K562 (cell line): Measurements from ENCODE around the gene LEMD3. TPM values are rescaled to one million over a fixed set of nuclear protein-coding genes. Genes with fewer than 3 reads are reported as not detected.
A peak's percentile ranks its signal among the peaks of the same experiment; 100 is the strongest.

Source experiments
- ARHGAP35 ChIP-seq: fragments of 450-650 bp; IDR thresholded peaks from 2 replicates; pipeline ENCODE4 v1.6.1; 2018; ENCODE audit not compliant: partially characterized antibody
- BCOR ChIP-seq: fragments of 450-650 bp; IDR thresholded peaks from 2 replicates; pipeline ENCODE4 v1.6.1; 2016
- CBX2 ChIP-seq: fragments of 200-600 bp; sonication (generic); IDR thresholded peaks from one replicate; pipeline ENCODE4 v1.6.1; 2012; ENCODE audit warnings: mild to moderate bottlenecking, low read length, inconsistent platforms; ENCODE audit not compliant: insufficient read depth, poor library complexity, severe bottlenecking
- HEY1 ChIP-seq: fragments of 250-450 bp; sonication (Bioruptor Pico); IDR thresholded peaks from 2 replicates; pipeline ENCODE4 v1.5.0; 2020; ENCODE audit warnings: mild to moderate bottlenecking, moderate library complexity, borderline replicate concordance
- IRF2 ChIP-seq: sonication (generic); formaldehyde crosslinking; IDR thresholded peaks from 2 replicates; pipeline ENCODE4 v1.8.1; 2022; ENCODE audit warnings: mild to moderate bottlenecking, missing genetic modification reagents
- NCOR1 ChIP-seq: fragments of 450-650 bp; IDR thresholded peaks from 2 replicates; pipeline ENCODE4 v1.6.1; 2016; ENCODE audit warnings: mild to moderate bottlenecking, moderate library complexity
- RBM22 ChIP-seq: fragments of 200-400 bp; formaldehyde crosslinking; IDR thresholded peaks from 2 replicates; pipeline ENCODE4 v1.6.1; 2018; ENCODE audit warnings: low read length, low read depth; ENCODE audit not compliant: poor library complexity, severe bottlenecking
- SMC3 ChIP-seq: conservative IDR thresholded peaks from 2 replicates; pipeline ENCODE4 v1.6.1; 2011; ENCODE audit warnings: low read depth, low read length, improper control_type of control experiment; ENCODE audit not compliant: insufficient read depth
- SRF ChIP-seq, 2 experiments: fragments of 250-450, 450-650 bp in 1 of 2; sonication (Bioruptor Pico) in 1 of 2; sonication (generic) in 1 of 2; formaldehyde crosslinking; IDR thresholded peaks; 2 replicates each; pipeline versions ENCODE4 v1.5.0 to v1.5.1; 2020 to 2022; ENCODE audit warnings: mild to moderate bottlenecking in 1 of 2, missing genetic modification reagents in 1 of 2
- TEAD2 ChIP-seq: fragments of 450-650 bp; IDR thresholded peaks from 2 replicates; pipeline ENCODE4 v1.6.1; 2016; ENCODE audit warnings: missing genetic modification characterization, control low read depth, missing compliant biosample characterization
- TEAD4 ChIP-seq, 2 experiments: sonication (generic) in 1 of 2; formaldehyde crosslinking in 1 of 2; IDR thresholded peaks; 2 replicates each; pipeline versions ENCODE4 v1.6.1 to v1.8.0; 2012 to 2022; ENCODE audit warnings: borderline replicate concordance in 1 of 2, inconsistent platforms in 1 of 2, low read length in 1 of 2, mild to moderate bottlenecking in 1 of 2, missing genetic modification reagents in 1 of 2
- TSC22D4 ChIP-seq: fragments of 450-650 bp; IDR thresholded peaks from 2 replicates; pipeline ENCODE4 v1.6.1; 2016; ENCODE audit warnings: missing genetic modification characterization, missing biosample characterization, control low read depth
- ZBTB1 ChIP-seq: sonication (generic); formaldehyde crosslinking; IDR thresholded peaks from 2 replicates; pipeline ENCODE4 v1.8.1; 2023; ENCODE audit warnings: missing genetic modification reagents, low read depth, mild to moderate bottlenecking, borderline replicate concordance
- ZNF780A ChIP-seq: fragments of 250-450 bp; sonication (Bioruptor Pico); IDR thresholded peaks from 2 replicates; pipeline ENCODE4 v1.5.0; 2021; ENCODE audit warnings: mild to moderate bottlenecking
- polyA plus RNA-seq, 8 experiments: library from polyadenylated mRNA; depleted of rRNA in 4 of 8; stranded (reverse) in 5 of 8; unstranded in 3 of 8; fragments of >200 nt; fragmentation: Nextera tagmentation in 2 of 8; fragmentation: Illumina TruSeq in 1 of 8; extraction: Ambion mirVana in 2 of 8; extraction: Trizol in 1 of 8; gene quantifications; 2 replicates each; pipeline versions ENCODE4 v1.2.1 to v1.2.3, GENCODE V29; 2011 to 2014; ENCODE audit warnings: inconsistent platforms in 1 of 8, missing spikeins in 1 of 8
- total RNA-seq, 7 experiments: library from RNA; depleted of rRNA in 6 of 7; stranded (reverse); fragments of >200 nt in 6 of 7; fragmentation: Illumina TruSeq in 2 of 7; extraction: Trizol in 2 of 7; gene quantifications; 2 replicates each; pipeline versions ENCODE4 v1.2.1 to v1.2.3, GENCODE V29; 2011 to 2021; ENCODE audit warnings: low replicate concordance in 1 of 7

The LEMD3 gene
- total and polyA plus RNA-seq, 9 of the 15 experiments (the other 6 are each of a cell fraction or from before 2014, with no cell fraction given), result 6.8 to 37.4 (median 17.2) TPM

GRCh38 chr12:65170209-65170881 is 962 bp downstream of the LEMD3 start (continued):
- TF ChIP-seq TSC22D4 (tag) (no peak), SMC3 (no peak), RBM22 (peak; percentile 5), BCOR (peak; percentile 56; the same call in 1 of the 2 replicates), TEAD4 (IDR thresholded peaks at IDR 0.05; ENCODE audit: low read length) (no peak), TEAD4 (CRISPR knock-in tag; IDR thresholded peaks at IDR 0.05; ENCODE audit: borderline replicate concordance) (no peak), ZNF780A (CRISPR knock-in tag) (no peak), NCOR1 (peak; percentile 78), IRF2 (no peak), HEY1 (CRISPR knock-in tag) (no peak), CBX2 (no peak), ZBTB1 (CRISPR knock-in tag) (no peak), ARHGAP35 (no peak), TEAD2 (tag) (no peak), SRF (CRISPR knock-in tag; IDR thresholded peaks at IDR 0.05) (no peak)
